Endothelial cell of umbilical vein (primary cell): ENCODE data around the gene LCE3A. TPM values are rescaled to one million over a fixed set of nuclear protein-coding genes. Genes with fewer than 3 reads are reported as not detected.

Experiments
- BruUV-seq: library from RNA; stranded (reverse); fragments of 400-500 nt; replicated peaks from 2 replicates; lab custom pipeline; 2021; lab: Mats Ljungman, UMichigan
- CTCF ChIA-PET: fragments of 300-600, 350-600 bp; sonication (Branson Sonifier 250); formaldehyde crosslinking; loops from one replicate; lab custom pipeline; 2021; ENCODE audit warnings: antibody characterized with exemption, inconsistent platforms; lab: Charles Lee
- POLR2A ChIA-PET: fragments of 300-600, 350-600 bp; sonication (Branson Sonifier 250); formaldehyde crosslinking; loops from one replicate; lab custom pipeline; 2021; ENCODE audit warnings: antibody characterized with exemption, inconsistent platforms; lab: Charles Lee
- DNase-seq: peaks from one replicate; pipeline ENCODE4 v3.0.0-alpha.2; 2011; ENCODE audit warnings: low read depth, low spot score
- FAIRE-seq: peaks from 2 replicates; lab custom pipeline; 2011; peaks lifted over from hg19 to GRCh38; lab: Jason Lieb, UNC
- H2AFZ ChIP-seq: 2 replicates; pipeline ENCODE4 v1.6.0; 2012; ENCODE audit warnings: low read depth, low read length, control low read depth, inconsistent platforms
- H3K27ac ChIP-seq: 2 replicates; pipeline ENCODE4 v1.5.1; 2011; ENCODE audit warnings: low read depth, mild to moderate bottlenecking, control low read depth, low read length, moderate library complexity; ENCODE audit not compliant: insufficient read depth
- H3K27me3 ChIP-seq, 2 experiments: 2 replicates each; pipeline versions ENCODE4 v1.6.0 to v1.6.1; 2011; ENCODE audit warnings: low read length in 2 of 2, mixed read lengths in 1 of 2; ENCODE audit not compliant: control insufficient read depth in 2 of 2, insufficient read depth in 2 of 2
- H3K36me3 ChIP-seq, 2 experiments: 2 replicates in 1 of 2; 3 replicates in 1 of 2; pipeline ENCODE4 v1.5.1; 2011; ENCODE audit warnings: low read length in 2 of 2, mild to moderate bottlenecking in 1 of 2, moderate library complexity in 1 of 2; ENCODE audit not compliant: control insufficient read depth in 2 of 2, insufficient read depth in 2 of 2; ENCODE audit errors: extremely low read depth in 1 of 2
- H3K4me1 ChIP-seq: 3 replicates; pipeline ENCODE4 v1.5.1; 2011; ENCODE audit warnings: mild to moderate bottlenecking, low read length; ENCODE audit not compliant: control insufficient read depth, insufficient read depth; ENCODE audit errors: extremely low read depth
- H3K4me2 ChIP-seq: 2 replicates; pipeline ENCODE4 v1.6.1; 2011; ENCODE audit warnings: low read length, control low read depth, mixed read lengths; ENCODE audit not compliant: insufficient read depth
- H3K4me3 ChIP-seq, 3 experiments: fragments of 200-600 bp in 1 of 3; sonication (generic), shearing (Covaris generic) in 1 of 3; replicated peaks in 1 of 3; 2 replicates each; pipeline ENCODE4 v1.5.1; 2011 to 2016; ENCODE audit warnings: control low read depth in 3 of 3, low read length in 3 of 3, mild to moderate bottlenecking in 2 of 3, inconsistent platforms in 1 of 3, low read depth in 1 of 3, moderate library complexity in 1 of 3; ENCODE audit not compliant: insufficient read depth in 1 of 3
- H3K79me2 ChIP-seq: 2 replicates; pipeline ENCODE4 v1.6.0; 2012; ENCODE audit warnings: low read length, inconsistent platforms; ENCODE audit not compliant: control insufficient read depth, insufficient read depth
- H3K9ac ChIP-seq: replicated peaks from 2 replicates; pipeline ENCODE3; 2011; ENCODE audit warnings: low read length, control low read depth; ENCODE audit not compliant: insufficient read depth; ENCODE audit errors: extremely low read depth
- H3K9me1 ChIP-seq: replicated peaks from 3 replicates; pipeline ENCODE4 v1.6.0; 2011; ENCODE audit warnings: mild to moderate bottlenecking, low read length; ENCODE audit not compliant: control insufficient read depth, insufficient read depth; ENCODE audit errors: extremely low read depth
- H3K9me3 ChIP-seq: replicated peaks from 2 replicates; pipeline ENCODE4 v1.5.1; 2012; ENCODE audit warnings: low read length, inconsistent platforms; ENCODE audit not compliant: control insufficient read depth, insufficient read depth
- H4K20me1 ChIP-seq: replicated peaks from 2 replicates; pipeline ENCODE3; 2011; ENCODE audit warnings: mild to moderate bottlenecking, low read length; ENCODE audit not compliant: control insufficient read depth, insufficient read depth; ENCODE audit errors: extremely low read depth
- EZH2 ChIP-seq: IDR thresholded peaks from 2 replicates; pipeline ENCODE4 v1.6.1; 2012; ENCODE audit warnings: borderline replicate concordance, low read depth, mild to moderate bottlenecking, moderate library complexity, low read length, inconsistent platforms; ENCODE audit not compliant: severe bottlenecking
- FOS ChIP-seq: IDR thresholded peaks from 2 replicates; pipeline ENCODE4 v1.6.1; 2011; ENCODE audit warnings: mild to moderate bottlenecking, low read length, moderate library complexity, borderline replicate concordance; ENCODE audit not compliant: insufficient read depth
- GATA2 ChIP-seq: IDR thresholded peaks from 2 replicates; pipeline ENCODE4 v1.7.0; 2011; ENCODE audit warnings: low read depth, mild to moderate bottlenecking, moderate library complexity, mixed read lengths, low read length; ENCODE audit not compliant: insufficient read length, insufficient read depth
- JUN ChIP-seq: IDR thresholded peaks from 2 replicates; pipeline ENCODE4 v1.6.1; 2011; ENCODE audit warnings: borderline replicate concordance, low read depth; ENCODE audit not compliant: insufficient read length, insufficient read depth
- MYC ChIP-seq: IDR thresholded peaks from one replicate; pipeline ENCODE4 v1.6.1; 2011; ENCODE audit warnings: mild to moderate bottlenecking, low read depth, low read length
- POLR2A ChIP-seq: IDR thresholded peaks from 2 replicates; pipeline ENCODE4 v1.6.1; 2012; ENCODE audit warnings: low read depth, mild to moderate bottlenecking, control low read depth, low read length
- POLR2AphosphoS5 ChIP-seq: IDR thresholded peaks from 2 replicates; pipeline ENCODE4 v1.6.1; 2012; ENCODE audit warnings: low read depth, mild to moderate bottlenecking, control low read depth, low read length, moderate library complexity; ENCODE audit not compliant: insufficient read depth
- dilution Hi-C: fragments of 300-500 bp; cut with MboI; formaldehyde crosslinking; loops from one replicate; pipeline ENCODE4 v1.15.0; 2019; ENCODE audit warnings: low sequenced_read_pairs; ENCODE audit not compliant: extremely low pct_ligation_motif_present
- intact Hi-C: fragments of 100-400 bp; cut with micrococcal nuclease; formaldehyde crosslinking; loops from one replicate; pipeline ENCODE4 v1.10.0; 2022
- polyA plus RNA-seq, 4 experiments: library from polyadenylated mRNA; depleted of rRNA in 3 of 4; stranded (reverse) in 3 of 4; unstranded in 1 of 4; fragments of >200 nt; gene quantifications; 2 replicates each; pipeline versions ENCODE4 v1.2.1 to v1.2.3, GENCODE V29; 2011 to 2012; ENCODE audit warnings: missing spikeins in 1 of 4
- total RNA-seq: library from RNA; stranded (reverse); gene quantifications from 2 replicates; pipeline ENCODE4 v1.2.3, GENCODE V29; 2021
- TF ChIP-seq, protein P1 (sequence below): IDR thresholded peaks from 2 replicates; pipeline ENCODE4 v1.6.1; 2011; ENCODE audit not compliant: insufficient read depth, insufficient read length
- TF ChIP-seq, protein P2 (sequence below), 2 donors: IDR thresholded peaks; 1 replicate in 1 of 2; 2 replicates in 1 of 2; pipeline ENCODE4 v1.5.1; 2011; ENCODE audit warnings: low read length in 2 of 2, mild to moderate bottlenecking in 2 of 2, moderate library complexity in 2 of 2, control low read depth in 1 of 2, inconsistent platforms in 1 of 2, low read depth in 1 of 2; ENCODE audit not compliant: insufficient read depth in 1 of 2; ENCODE audit errors: extremely low read depth in 1 of 2

The LCE3A gene
- total and polyA plus RNA-seq, 2 donors (not counting 3 experiments of a cell fraction or from before 2014, with no cell fraction given): not detected

DNA sequence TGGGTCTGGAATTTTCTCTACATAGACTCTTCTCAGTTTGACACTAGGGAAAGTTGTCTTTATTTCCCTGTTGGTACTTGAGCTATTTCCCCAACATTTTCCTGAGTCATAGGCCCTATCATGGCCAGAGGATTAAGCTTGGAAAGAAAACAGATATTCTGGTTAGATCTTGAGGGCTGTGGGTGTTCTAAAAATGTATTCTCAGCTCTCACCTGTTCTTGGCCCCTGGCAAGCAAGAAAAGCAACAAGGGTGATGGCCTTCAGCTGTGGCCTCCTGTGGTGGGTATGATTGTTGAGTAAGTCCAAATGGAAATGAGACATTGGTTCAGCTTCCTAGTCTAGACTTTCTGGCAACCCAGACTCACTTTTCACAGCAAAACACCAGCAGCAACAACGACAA is 17.4 kb upstream of the LCE3A start:
- H3K36me3 ChIP-seq: no peaks in the 10 kb centered on the region
- TF ChIP-seq, protein P1, sequence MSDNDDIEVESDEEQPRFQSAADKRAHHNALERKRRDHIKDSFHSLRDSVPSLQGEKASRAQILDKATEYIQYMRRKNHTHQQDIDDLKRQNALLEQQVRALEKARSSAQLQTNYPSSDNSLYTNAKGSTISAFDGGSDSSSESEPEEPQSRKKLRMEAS: no peak
- TF ChIP-seq EZH2 (no peak), POLR2AphosphoS5 (no peak), FOS (no peak), GATA2 (no peak), POLR2A (no peak), JUN (no peak), MYC (no peak)
- TF ChIP-seq, protein P2, sequence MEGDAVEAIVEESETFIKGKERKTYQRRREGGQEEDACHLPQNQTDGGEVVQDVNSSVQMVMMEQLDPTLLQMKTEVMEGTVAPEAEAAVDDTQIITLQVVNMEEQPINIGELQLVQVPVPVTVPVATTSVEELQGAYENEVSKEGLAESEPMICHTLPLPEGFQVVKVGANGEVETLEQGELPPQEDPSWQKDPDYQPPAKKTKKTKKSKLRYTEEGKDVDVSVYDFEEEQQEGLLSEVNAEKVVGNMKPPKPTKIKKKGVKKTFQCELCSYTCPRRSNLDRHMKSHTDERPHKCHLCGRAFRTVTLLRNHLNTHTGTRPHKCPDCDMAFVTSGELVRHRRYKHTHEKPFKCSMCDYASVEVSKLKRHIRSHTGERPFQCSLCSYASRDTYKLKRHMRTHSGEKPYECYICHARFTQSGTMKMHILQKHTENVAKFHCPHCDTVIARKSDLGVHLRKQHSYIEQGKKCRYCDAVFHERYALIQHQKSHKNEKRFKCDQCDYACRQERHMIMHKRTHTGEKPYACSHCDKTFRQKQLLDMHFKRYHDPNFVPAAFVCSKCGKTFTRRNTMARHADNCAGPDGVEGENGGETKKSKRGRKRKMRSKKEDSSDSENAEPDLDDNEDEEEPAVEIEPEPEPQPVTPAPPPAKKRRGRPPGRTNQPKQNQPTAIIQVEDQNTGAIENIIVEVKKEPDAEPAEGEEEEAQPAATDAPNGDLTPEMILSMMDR (IDR thresholded peaks at IDR 0.05; ENCODE audit: extremely low read depth in 1 of 2, insufficient read depth in 1 of 2, low read depth in 1 of 2, low read length in 2 of 2): no peak
- ChIA-PET POLR2A (no interaction called here), CTCF (interaction anchor here (1.2 kb wide), 1 partner anchor 13 kb away, joined by 3 read pairs; no protein-coding TSS in a partner anchor)
- H2AFZ ChIP-seq: no peak overlapping the region
- no peak overlapping the region for H3K27ac ChIP-seq
- no peak overlapping the region for H3K9ac ChIP-seq
- H3K4me3 ChIP-seq: no peak overlapping the region
- no peak for DNase-seq
- no peak for FAIRE-seq
- intact Hi-C loops (no loop called here), dilution Hi-C loops (no loop called here)
- BruUV-seq: no TSS peak
- H3K27me3 ChIP-seq: no peaks in the 10 kb centered on the region
- no peaks in the 10 kb centered on the region for H4K20me1 ChIP-seq
- H3K4me1 ChIP-seq: no peaks in the 10 kb centered on the region
- no peaks in the 10 kb centered on the region for H3K79me2 ChIP-seq
- H3K9me3 ChIP-seq: no peaks in the 10 kb centered on the region
- no peak overlapping the region for H3K4me2 ChIP-seq
- no peaks in the 10 kb centered on the region for H3K9me1 ChIP-seq
